HG03575 (cell line): ENCODE data around the gene NRP2.

ENCODE experiments used
- ATAC-seq: cut with Tn5 transposase; IDR thresholded peaks from one replicate; pipeline ENCODE4 v1.9.1; 2021; ENCODE audit not compliant: unreplicated experiment, insufficient number of reproducible peaks, low FRiP score; ENCODE audit errors: extremely low read depth

Gene NRP2

DNA sequence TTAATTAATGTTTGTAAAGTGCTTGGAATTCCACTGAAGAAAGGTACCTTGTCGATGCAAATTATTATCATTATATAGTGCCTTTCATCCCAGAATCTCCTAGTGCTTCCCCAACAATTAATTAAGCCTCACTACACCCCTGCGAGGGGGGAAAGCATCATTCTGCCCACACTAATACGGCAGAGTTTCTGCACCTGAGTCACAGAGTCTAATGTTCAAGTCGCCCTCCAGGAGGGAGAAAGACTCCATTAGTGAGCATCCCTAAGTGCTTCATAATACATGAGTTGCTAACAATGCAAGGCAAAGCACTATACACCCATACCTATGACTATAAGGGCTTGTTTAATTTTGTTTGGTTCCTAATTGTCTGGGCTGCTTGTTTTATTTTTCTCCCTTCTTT lies 25.4 kb upstream of the NRP2 start:
- ATAC-seq, result no peak

DNA sequence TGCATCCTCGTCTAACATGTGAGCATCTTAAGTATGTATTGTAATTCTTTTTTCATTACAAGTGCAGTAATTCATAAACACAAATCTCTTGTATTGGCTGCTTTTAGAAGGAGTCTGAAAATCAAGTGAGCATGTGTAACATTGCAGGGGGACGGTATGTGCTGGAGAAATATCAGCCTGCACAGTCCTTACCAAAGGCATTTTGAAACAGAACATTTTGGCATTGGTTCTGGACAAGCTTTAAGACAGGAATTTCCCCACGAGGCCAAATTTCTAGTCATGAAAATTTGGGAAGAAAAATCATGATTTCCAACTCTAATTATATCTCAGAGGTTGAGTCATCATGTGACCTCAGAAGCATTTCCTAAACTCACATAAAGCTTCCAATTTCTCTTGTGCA lies 24.7 kb upstream of the NRP2 start:
- ATAC-seq, result no peak

DNA sequence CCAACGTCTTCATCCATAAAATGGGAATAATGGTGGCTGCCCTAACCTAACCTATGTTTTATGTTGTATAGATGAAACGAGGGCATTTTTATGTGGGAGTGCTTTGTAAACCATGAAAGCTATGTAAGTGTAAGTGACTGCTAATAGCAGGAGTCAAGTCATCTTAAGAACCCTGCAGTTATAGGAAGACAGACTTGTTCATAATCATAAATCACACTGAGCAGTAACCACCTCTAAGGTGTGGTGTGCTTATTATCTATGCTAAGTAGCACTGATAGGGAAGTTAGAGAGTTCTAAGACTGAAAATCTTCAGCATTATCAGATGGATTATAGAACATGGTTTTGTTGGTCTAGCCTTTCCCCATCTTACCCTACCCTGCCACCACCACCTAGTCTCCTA lies 24.2 kb upstream of the NRP2 start:
- ATAC-seq, result no peak

DNA sequence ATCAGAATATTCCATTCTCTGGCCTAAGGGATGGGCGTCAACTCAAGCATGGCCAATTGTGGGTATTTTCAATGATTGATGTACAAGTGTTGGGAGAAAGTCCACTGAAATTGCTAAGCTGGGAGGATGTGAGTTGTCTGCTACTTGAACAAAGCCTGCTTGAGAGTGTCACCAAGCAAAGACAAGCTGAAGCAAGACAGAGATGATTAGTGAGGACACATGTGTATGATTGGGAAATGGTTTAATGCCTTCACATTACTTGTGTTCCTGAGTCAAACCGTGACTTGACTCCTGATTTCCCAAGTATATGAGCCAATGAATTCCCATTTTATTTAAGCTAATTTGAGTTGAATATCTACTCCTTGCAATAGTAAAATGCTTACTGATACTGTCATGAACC lies 23.7 kb upstream of the NRP2 start:
- no peak for ATAC-seq

DNA sequence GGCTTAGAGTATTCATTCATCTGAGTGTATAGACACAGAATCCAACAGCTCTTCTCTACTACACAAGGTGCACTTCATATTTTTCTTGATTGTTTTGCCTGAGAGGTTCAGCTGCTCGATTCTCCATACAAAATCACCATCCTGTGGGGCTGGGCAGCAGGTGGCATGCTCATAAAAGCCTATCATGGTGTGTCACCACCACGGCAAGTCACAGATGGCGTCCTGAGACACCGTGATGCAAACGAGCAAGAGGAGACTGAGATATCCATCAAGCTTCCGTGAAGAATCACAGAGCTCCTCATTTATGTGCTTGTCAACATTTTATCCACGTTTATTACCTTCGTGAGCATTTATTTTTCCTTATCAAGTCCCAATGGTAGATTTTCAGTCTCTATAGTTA lies 22.4 kb upstream of the NRP2 start:
- ATAC-seq, result no peak

DNA sequence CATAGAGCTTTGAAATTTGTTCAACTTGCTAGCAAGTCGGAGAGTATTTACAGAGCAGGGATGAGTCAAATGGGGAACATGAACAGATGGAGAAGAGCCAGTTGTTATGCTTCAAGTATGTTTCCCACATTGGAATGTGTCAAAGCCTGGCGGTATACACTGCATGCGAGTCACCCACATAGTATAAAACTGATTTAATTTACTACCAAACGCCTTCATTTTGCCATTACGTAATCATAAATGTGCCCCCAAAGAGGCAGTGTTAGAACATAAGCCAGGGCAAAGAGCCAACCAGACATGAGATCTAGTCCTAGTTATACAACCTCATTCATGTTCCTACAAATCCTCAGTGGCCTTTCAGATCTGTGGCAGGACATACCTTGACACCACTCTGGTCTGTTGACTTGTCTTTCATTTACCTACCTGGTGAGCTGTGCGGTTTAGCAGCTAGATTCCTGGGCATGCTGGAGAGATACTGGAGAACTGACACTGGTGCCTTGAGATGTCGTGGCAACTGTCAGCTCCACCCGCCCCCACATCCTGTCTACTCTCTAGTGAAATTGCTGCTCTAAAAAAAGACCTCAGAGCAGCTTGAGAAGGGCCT lies 21.7 kb upstream of the NRP2 start:
- no peak for ATAC-seq

DNA sequence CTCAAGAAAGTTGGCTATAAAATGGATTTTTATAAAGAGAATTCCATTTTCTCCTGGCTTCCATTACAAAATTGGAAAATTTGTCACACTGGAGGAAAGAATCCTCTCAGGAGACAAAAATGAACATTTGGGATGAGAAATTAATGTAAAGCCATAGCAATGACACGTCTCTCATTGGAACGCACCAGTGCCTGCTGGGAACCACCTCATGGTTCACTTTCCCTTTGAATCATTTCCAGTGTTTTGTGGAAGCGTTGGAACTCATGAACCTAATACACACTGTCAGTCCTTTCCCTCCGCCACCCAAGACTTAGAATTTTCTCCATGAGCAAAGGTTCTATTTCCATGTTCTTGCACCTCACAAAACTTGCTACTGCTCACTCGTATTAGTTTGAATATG lies 21.0 kb upstream of the NRP2 start:
- ATAC-seq, result no peak

DNA sequence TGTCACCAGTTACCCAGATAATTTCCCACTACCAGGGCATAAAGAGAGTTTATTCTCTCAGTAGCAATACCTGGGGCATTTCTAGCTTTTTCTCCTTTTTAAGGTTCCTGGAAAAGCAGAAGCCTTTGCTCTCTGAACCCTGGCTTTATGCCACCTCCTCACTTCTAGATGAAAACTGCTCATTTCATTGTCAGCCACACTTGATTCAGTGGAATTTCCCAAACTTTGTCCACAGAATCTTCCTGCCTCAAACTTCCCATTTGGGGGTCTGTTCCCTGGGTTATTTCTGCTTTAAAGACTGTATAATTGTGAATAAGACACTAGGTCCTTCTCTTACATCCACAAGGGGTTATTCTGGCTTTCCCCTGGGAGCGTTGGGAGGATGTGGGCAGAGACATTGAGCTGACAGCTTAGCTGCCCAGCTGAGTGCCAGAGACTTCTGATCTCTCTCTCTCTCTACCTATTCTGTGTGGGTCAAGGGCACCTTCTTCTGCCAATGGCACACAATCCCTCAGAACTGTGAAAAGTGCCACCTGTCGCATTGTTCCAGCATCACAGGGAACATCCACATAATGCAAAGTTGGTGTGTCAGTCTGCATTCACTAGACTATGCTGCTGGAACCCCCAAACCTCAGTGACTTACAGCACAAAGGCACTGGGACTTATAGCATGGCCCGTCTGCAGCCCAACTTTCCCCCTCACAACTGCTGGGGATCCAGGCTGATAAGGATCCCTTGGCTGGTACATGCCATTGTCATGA lies 19.9 kb upstream of the NRP2 start:
- ATAC-seq, result no peak

DNA sequence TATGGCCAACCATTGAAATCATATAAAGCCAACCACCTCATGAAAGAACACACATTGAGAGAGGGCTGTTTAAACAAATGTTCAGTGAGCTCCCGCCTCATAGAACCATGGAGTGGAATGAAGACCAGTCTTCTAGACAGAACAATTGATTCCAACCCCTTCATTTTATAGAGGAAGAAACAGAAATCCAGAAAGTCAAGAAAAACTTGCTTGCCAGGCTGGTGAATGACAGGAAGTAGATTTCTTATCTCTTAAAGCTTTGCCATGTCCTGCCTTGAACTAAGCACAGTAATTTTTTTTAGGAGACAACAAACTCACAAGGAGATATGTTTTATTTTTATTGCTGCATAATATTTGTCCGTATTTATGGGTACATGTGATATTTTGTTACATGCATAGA lies 16.5 kb upstream of the NRP2 start:
- no peak for ATAC-seq

DNA sequence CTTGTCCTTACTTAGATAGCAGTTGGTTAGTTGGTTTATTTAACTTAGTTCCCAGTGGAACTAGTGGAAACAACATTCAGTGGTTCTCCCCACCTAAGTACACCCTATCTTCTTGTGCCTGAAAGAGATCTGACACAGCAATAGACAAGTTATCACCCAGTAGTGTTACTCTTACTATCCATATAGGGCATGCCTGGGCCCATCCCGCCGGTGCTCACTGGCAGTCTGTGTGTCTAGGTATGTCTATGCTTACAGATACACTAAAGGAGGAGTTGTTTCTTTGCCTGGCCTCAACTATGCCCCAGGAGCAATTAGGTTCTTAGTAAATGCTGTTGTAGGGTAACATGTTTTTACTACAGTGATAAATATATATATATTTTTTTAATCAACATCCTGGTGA lies 12.0 kb upstream of the NRP2 start:
- ATAC-seq, result no peak

DNA sequence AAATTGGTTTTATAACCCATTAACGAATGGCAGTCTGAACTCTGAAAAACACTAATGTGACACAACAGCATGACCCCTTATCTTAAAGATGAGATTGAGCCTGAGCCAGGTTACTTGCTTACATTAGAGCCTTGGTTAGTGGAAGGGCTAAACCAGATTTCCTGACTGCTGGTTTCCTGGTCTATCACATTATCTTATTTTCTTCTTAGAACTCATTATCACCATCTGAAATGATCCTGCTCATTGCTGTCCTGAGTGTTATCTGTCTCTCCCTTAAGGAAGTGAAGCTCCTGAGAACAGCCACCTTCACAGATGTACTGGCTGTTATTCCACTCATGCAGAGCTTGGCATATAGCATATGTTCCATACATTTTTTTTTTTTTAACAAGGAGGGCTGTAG lies 9.0 kb upstream of the NRP2 start:
- no peak for ATAC-seq

DNA sequence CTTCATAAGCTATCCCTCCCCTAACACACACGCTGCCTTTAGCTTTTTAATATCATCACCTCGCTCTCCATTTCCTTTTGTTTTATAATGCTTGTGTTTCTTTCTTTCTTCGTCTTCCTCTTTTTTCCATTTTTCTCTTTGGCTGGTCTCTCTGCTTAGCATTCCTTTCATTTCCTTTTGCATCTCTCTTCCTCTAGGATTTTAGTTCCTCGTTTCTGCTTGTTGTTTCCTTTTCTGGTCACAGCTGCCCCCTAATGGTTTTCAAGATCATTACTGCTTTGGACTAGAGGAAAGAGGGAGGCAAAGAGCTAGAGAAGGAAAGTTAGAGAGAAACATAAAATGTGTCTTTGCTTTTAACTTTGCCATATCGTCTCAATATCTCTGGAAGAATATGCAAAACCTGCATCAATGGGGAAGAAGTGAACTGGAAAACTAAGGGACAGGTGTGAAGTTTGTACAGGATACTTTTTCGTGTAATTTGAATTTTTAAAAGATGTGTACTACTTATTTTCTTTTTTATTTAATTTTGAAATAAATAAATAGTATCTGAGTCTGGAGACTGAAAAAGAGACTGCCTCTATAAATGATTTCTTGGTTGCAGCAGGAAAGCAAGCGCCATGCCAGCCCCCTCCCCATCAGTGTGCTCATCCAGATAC lies 6.3 kb upstream of the NRP2 start:
- no peak for ATAC-seq

DNA sequence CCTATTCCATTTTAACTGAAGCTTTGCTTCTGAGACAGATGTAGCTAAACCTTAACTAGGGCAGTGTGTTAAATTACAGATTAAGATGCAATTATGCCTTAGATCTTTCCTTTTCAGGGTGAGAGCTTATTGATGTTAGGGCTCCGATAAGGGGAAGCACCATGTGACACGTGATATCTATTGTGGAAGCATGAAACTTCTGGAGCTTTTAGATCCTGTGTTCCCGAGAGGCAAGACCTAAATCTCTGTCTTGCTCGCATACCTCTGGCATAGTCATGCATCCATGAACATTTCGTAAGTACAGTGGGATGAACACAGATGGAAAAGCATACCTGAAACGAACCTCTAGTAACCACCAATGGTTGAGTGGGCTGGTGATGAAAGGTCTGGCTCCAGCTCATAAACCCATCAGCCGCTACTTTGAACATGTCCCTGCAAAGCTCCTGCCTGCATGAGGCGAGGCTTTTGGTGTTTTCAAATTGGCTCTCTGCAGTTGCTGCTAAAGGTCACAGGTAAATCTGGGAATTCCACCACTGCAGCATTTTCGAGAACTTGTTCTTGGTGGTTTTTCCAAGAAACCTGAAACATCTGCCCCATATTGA lies 3.7 kb upstream of the NRP2 start:
- no peak for ATAC-seq

DNA sequence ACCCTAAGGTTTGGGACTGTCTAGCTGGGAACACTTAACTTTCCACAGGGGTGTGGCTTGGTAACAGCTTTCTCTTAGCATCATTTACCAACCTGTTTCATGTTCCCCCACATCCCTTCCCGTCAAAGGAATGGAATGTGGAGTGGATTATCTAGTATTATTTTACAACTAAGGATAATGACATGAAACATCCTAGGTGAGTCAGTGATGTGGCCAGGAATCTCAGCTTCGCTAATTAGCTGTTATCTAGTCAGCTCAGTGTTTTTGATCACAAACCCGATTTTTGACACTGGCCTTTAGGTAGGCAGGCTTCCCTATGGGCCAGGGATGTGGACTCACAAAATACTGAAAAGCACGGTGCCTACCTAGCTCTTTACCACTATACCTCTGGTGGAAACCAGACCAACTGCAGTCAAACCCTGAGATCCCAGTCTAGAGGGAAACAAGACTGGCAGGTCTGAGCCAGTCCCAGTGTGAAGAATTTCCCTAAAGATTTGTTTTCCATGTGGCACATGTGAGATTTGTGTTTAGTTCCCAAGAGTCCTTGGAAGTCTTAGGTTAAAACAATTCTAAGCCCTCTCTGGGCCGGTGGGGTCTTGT lies 2.8 kb upstream of the NRP2 start:
- ATAC-seq, result no peak

DNA sequence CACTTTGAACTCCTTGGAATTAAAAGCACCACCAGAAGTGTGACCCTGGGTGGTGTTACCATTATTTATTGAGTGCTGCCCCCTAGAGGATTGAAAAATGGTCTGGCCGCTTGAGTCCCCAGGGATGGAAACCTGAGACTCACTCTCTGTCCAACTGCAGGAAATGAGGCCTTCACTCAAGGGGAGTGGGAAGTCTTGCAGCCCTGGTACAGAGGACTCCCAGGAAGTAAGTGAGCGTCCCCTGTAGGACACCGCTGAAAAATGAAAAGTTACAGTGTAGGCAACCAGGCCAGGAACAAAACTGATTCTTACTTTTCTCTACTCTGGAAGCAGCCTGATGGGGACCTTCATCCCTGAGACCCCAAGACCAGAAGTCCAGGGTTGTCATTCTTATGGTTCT lies 2.2 kb upstream of the NRP2 start:
- peak; percentile 59 for ATAC-seq

DNA sequence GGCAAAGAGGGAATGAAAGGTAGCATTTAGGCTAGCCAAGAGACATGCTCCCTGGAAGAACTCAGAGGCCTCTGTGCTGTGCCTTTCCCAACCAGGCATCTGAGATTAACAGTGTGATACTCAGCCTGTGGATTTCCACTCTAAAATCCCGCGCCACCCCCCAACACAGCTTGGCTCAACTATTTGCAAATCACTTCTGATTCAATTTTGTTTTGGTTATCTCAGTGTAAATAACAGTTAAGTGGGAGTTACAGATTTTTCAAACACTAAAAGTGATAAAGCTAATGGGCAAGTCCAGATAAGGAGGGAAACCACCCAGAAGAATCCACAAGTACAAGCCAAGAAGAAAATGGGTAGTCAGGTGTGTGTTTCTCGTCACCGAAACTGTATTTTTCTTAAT lies 1.4 kb upstream of the NRP2 start:
- ATAC-seq, result no peak

DNA sequence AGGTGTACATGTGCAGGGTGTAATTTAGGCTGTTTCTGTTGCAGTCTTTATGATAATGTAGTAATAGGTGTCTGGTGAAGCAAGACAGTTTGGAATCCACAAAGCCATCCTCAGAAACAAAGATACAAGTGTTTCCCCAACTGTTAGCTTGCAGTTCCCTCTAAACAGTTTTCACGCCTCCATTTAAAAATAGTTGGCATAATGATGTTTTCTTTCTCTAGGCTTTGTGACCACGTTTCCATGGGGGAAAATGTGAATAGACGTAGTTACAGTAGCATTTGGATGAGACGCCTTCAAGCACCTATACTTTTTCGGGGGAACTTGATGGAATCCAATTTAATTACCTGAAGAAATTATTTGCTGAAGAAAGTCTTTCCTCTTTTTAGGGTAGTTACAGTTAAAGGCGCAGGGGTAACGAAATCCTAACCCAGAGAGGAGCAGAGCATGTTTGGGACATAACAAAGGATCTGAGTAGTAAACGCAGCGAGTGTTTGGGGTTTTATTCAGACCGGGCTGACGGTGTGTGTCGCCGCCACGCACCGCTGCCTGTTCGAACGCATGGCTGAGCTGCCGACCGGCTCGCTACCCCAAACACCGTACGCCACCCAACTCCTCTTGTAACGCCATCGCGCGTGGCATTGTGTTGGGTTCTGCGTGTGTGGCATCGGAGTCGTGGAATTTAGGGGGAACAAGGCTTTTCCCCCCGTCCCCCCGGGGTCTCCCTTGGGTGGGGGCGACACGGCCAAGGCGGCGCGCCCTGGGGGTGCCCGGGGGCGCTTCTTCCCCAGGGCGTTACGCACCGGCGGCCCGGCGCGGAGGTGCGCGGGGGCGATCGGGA lies 681 bp upstream of the NRP2 start:
- ATAC-seq, result no peak

DNA sequence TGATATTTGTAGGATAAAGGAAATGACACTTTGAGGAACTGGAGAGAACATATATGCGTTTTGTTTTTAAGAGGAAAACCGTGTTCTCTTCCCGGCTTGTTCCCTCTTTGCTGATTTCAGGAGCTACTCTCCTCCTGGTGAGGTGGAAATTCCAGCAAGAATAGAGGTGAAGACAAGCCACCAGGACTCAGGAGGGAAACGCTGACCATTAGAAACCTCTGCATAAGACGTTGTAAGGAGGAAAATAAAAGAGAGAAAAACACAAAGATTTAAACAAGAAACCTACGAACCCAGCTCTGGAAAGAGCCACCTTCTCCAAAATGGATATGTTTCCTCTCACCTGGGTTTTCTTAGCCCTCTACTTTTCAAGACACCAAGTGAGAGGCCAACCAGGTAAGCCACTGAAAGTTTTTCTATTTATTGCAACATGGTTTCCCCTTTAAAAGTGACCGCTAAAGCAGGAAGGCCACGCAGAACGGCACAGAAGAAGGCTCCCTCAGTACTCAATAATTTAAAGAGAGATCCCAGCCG lies 735 bp downstream of the NRP2 start:
- no peak for ATAC-seq
